ENCODE data around the gene URB1.
"Not testable (repeated sequence)": the region's sequence is repeated elsewhere in the genome, so short reads cannot be mapped to it uniquely, and the experiment has no call there.

Gene URB1

DNA sequence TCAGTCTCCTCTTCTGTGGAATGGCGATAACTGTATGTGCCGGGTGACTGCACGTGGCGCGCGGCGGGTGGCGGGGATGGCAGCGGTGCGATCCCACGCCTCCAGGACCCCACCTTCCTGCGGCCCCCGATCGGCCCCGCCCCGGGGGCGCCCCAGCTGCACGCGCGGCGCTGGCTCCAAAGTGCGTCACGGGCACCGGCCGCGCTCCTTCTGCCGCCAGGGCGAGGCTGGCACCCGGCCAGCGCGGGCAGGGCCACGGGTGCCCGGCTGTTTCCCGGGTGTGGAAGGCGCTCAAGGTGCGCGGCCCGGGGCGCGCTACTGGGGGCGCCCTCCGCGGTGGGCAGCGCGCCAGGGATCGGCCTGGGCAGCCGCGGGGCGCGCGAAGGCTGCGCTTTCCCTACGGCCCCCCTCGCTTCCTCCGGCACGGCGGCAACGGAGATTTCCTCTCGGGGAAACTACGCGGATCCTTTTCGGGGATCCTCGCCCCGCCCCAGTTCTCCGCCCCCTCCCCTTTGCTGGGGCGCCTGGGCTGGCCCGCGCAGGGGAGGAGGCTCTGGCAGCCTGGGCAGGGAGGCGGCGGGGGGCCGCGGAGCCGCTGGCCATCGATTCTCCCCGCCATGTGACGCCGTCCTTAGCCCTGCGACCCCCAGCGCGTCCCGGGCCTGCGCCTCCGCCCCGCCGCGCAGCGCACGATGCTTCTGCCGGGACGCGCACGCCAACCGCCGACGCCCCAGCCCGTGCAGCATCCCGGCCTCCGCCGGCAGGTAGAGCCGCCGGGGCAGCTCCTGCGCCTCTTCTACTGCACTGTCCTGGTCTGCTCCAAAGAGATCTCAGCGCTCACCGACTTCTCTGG is 19.6 kb upstream of the URB1 start, which contains the start of gene EVA1C:
TSS of gene EVA1C (plus strand) at position 545 of the 853 bp plus-strand sequence. CDS start at position 693, 148 bp downstream.
- peak; percentile 27 for DNase-seq

DNA sequence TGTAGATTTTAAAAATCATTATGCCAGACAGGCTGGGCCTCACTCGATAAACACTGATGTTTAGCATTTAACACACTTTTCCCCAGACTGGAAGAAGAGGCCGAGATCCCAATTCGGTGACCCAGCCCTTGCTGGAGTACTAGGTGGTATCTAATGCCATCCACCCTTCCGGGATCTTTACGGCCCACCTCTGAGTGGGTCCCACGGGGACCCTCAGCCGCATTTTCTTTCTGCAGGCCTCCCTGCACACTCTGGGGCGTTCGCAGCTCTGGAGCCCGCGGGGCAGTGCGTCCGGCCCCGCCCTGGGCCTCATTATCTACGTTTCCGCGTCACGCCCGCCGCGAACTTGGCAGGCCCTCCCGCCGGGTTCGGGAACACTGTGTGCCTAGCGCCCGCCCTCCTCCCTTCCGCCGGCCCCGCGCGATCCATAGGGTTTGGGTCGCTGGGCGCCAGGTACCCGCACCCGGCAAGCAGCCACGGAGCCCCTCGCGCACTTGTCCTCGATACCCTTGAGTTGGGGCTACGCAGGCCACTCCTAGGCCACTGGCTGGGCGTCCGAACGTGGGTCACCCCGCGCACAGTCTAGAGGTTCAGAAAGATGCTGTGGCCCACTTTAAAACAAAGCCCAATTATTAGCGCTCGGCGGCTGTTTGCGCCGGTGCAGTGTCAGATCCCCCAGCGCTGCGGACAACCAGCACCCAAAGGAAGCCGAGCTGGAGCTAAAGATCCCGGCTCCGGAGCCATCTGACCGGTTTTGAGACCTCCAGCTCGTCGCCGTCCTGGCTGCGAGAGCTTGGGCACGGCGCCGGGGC is 18.7 kb upstream of the URB1 start:
- no peak for DNase-seq

GRCh38 chr21:32410916-32411315 is 18.1 kb upstream of the URB1 start:
- DNase-seq: no peak

- no peak for DNase-seq
These were observed 17.5 kb upstream of the URB1 start for GRCh38 chr21:32410291-32410690.

DNA sequence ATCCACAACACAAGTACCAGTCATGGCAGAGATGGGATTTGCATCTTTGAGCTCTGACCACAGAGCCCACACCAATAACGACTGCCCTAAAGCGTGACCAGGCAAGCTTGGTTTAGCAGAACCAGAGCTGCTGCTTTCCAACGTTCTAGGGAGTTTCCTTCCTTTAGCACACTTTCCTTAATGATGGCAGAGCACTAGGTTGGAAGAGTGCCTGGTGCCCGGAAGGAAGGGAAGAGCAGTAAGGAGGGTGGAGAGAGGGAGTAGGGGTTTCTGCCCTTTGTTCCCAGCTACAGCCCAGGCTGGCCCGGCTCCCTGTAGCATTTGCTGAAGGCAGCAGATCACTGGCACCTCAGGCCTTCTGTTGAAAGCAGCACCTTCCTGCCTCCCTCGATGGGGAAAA is 13.6 kb upstream of the URB1 start:
- no peak for DNase-seq

GRCh38 chr21:32403201-32403777 is 10.5 kb upstream of the URB1 start:
- peak; percentile 35 for DNase-seq

- no peak for DNase-seq
These were observed 827 bp upstream of the URB1 start for GRCh38 chr21:32393677-32394001.

- no peak for DNase-seq
These were observed 423 bp downstream of the URB1 start for GRCh38 chr21:32392299-32392879.

GRCh38 chr21:32391755-32392154 is 1.1 kb downstream of the URB1 start:
- no peak for DNase-seq

GRCh38 chr21:32390537-32391224 is 2.1 kb downstream of the URB1 start:
- DNase-seq: not testable (repeated sequence)

- no peak for DNase-seq
These were observed 3.3 kb downstream of the URB1 start for GRCh38 chr21:32389337-32390015.

DNA sequence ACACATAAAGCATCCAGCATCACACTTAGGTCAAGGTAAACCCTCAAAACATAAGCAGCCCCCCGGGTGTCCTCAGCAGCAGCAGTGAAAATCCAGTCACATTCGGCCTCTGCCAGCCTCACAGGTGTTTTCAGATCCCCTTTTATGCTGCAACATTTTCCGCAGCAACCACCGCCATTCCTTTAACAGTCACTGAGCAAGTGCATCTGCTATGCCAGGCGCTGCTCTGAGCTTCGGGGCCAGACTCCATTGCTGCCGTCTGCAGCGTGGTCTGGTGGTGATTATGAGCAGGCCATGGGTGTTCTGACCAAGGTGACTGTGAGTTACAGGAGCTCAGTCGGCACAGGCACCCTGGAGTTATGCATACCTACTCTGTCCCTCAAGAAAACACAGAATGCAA is 4.5 kb downstream of the URB1 start:
- DNase-seq: no peak

GRCh38 chr21:32387151-32387550 is 5.7 kb downstream of the URB1 start:
- no peak for DNase-seq

DNA sequence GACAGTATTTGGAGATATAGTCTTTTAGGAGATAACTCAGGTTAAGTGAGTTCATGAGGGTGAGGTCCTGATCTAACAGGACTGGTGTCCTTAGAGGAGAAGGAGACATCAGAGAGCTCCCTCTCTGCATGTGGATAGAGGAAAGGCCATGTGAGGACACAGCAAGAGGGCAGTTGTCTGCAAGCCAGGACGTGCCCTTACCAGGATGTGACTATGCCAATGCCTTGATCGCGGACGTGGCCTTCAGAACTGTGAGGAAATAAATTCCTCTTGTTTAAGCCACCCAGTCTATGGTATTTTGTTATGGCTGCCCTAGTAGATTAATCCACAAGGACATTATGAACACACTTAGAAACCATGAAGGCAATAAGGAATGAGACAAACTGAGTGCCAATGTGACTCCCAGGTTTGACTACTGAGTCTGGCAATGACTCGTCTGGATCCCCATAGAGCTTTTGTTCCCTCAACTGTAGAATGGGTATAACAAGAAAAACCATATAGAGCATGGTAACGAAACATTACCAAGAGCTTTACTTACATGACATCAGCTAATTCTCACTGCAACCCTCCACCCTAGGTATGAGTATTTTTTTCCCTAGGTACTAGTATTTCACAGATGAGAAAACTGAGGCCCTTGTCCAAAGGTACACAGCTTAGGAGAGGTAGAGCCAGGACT is 6.5 kb downstream of the URB1 start:
- DNase-seq: no peak

GRCh38 chr21:32383812-32384211 is 9.0 kb downstream of the URB1 start:
- DNase-seq: no peak

GRCh38 chr21:32382108-32382644 is 10.6 kb downstream of the URB1 start:
- DNase-seq: no peak

GRCh38 chr21:32381571-32381970 is 11.2 kb downstream of the URB1 start:
- DNase-seq: no peak

DNA sequence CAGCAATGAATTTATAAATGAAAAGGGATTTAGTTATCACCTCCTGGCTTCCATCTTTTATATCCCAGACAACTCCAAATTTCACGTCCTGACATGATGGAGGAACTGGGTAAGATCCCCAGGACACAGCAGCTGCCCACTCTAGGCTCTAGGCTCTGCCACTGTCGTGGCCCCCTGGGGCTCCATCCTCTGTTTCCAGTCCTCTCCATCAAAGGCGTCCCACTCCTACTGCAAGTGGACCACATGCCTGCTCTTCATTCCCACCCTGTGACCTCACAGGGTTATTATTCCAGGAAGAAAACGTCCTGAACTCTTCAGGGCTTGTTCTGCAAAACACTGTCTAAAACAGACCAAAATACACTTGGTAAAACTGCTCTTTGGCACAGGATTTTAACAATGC is 11.9 kb downstream of the URB1 start:
- no peak for DNase-seq

DNA sequence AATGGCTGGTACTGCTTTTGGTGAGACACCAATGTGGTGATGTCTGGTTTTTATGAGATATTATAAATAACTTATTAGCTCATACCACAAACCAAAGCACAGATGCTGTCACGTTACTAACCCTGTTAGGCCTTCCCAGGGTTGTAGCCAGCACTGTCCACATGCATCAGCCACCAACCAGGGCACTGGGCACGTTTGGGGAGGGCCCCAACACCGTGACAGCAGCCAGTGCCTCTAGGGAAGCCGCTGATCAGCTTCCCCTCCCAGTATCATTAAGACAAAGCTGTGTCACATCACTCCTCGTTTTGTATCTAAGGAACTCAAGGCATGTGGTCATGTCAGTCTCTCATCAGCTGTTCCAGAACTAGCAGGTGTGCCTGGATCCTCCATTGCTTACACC is 13.9 kb downstream of the URB1 start:
- DNase-seq: no peak

GRCh38 chr21:32377991-32378390 is 14.8 kb downstream of the URB1 start:
- DNase-seq: no peak

DNA sequence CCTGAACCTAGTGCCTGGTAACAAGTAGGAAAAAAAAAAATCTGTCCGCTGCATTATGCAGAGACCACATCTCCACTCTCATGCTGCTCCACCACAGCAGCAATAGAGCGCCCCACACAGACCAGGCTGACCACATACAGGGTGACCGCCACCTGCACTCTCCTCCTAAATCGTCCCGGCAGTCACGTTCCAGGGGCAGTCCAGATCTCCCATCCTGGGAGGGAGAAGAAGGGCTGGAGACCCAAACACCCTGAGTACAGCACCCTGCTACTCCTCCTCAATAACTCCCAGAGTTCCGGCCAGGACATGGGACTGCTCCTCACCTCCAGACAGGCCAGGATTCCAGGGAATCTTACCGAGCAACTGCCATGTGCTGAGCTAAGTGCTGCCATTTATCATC is 15.3 kb downstream of the URB1 start:
- DNase-seq: no peak
